Parathyroid adenoma (tissue), 2 donors: ENCODE measurements around the gene LILRB2.
A peak's percentile ranks its signal among the peaks of the same experiment; 100 is the strongest.

Source experiments
- H2AFZ ChIP-seq: fragments of 300-600 bp; sonication (generic); one replicate; pipeline ENCODE4 v1.7.0; 2017; ENCODE audit warnings: antibody characterized with exemption, mild to moderate bottlenecking
- H3K27ac ChIP-seq: fragments of 300-600 bp; sonication (generic); one replicate; pipeline ENCODE4 v1.7.0; 2017
- H3K27me3 ChIP-seq: fragments of 300-600 bp; sonication (generic); one replicate; pipeline ENCODE4 v1.7.0; 2017; ENCODE audit warnings: low read length; ENCODE audit not compliant: control insufficient read depth, insufficient read depth
- H3K36me3 ChIP-seq: fragments of 300-600 bp; sonication (generic); one replicate; pipeline ENCODE4 v1.7.0; 2017; ENCODE audit warnings: low read length; ENCODE audit not compliant: control insufficient read depth, insufficient read depth
- H3K4me1 ChIP-seq: fragments of 300-600 bp; sonication (generic); one replicate; pipeline ENCODE4 v1.7.0; 2017; ENCODE audit warnings: control low read depth
- H3K4me2 ChIP-seq: fragments of 300-600 bp; sonication (generic); one replicate; pipeline ENCODE4 v1.7.0; 2017; ENCODE audit warnings: low read length
- H3K4me3 ChIP-seq: fragments of 300-600 bp; sonication (generic); one replicate; pipeline ENCODE4 v1.7.0; 2017; ENCODE audit warnings: low read depth, low read length
- H3K79me2 ChIP-seq: fragments of 300-600 bp; sonication (generic); one replicate; pipeline ENCODE4 v1.7.0; 2017; ENCODE audit warnings: control low read depth
- H3K9ac ChIP-seq: fragments of 300-600 bp; sonication (generic); one replicate; pipeline ENCODE4 v1.7.0; 2017; ENCODE audit warnings: mild to moderate bottlenecking
- H3K9me3 ChIP-seq: fragments of 300-600 bp; sonication (generic); one replicate; pipeline ENCODE4 v1.7.0; 2017; ENCODE audit warnings: low read length; ENCODE audit not compliant: control insufficient read depth
- CTCF ChIP-seq: fragments of 300-600 bp; sonication (generic); IDR thresholded peaks from one replicate; pipeline ENCODE4 v1.7.0; 2017; ENCODE audit warnings: antibody characterized with exemption, mild to moderate bottlenecking
- donor health status: primary hyperparathyroidism.

LILRB2 gene

DNA sequence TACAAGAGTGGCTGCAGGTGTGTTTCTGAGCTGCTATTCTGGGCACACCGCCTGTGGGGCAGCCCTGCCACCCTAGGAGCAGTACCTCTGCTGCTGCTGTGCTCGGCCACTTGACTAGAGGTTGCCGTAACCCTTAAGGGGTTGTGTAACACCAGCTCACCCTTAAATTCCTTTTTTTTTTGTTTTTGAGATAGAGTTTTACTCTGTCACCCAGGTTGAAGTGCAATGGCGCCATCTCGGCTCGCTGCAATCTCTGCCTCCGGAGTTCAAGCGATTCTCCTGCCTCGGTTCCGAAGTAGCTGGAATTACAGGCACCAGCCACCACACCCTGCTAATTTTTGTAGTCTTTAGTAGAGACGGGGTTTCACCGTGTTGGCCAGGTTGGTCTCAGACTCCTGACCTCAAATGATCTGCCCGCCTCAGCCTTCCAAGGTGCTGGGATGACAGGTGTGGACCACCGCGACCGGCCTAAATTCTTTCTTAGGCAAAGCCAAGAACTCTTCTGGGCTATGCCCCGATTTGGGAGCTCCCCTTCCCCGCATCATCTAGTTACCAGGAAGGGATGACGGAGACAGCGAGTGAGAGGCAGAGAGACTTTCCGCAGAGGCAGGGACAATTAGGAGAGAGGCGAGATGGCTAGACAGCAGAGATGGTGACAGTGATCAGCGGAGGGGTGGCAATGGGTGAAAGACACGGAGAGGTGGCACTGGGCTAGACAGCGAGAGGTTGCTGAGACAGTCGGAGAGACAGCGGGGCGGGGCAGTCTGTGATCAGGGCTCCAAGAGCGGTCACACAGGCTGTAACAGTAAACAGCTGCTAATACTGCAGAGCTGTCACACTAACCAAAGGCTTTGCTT, 36.4 kb upstream of the LILRB2 start:
- Histone ChIP-seq H3K9ac (no peak overlapping the region), H3K9me3 (no peaks in the 10 kb centered on the region), H3K4me3 (no peak overlapping the region), H2AFZ (peak overlapping the region; percentile 59), H3K4me2 (no peak overlapping the region), H3K27ac (no peak overlapping the region), H3K4me1 (no peaks in the 10 kb centered on the region), H3K27me3 (peaks cover 6% of the 10 kb centered on the region), H3K36me3 (no peaks in the 10 kb centered on the region), H3K79me2 (no peaks in the 10 kb centered on the region)
- no peak for TF ChIP-seq CTCF

DNA sequence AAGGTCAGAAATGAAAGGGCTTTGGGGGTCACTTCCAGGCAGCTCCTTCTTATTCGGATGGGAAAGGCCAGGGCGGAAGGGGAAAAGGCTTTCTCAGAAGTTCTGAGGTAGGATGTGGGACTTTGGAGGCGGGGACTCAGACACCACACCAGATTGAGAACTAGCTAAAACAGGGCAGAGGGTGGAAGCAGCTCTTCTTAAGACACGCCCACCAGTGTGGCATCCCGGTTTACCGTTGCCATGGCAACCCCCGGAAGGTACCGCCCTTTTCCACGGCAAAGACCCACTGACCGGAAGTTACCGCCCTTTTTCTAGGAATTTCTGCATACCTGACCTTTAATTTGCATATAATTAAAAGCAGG, 35.8 kb upstream of the LILRB2 start:
- H2AFZ ChIP-seq, result peak overlapping the region; percentile 59
- H3K79me2 ChIP-seq, result no peaks in the 10 kb centered on the region
- no peaks in the 10 kb centered on the region for H3K9me3 ChIP-seq
- no peak overlapping the region for H3K27ac ChIP-seq
- no peak overlapping the region for H3K4me3 ChIP-seq
- H3K4me1 ChIP-seq, result no peaks in the 10 kb centered on the region
- no peaks in the 10 kb centered on the region for H3K36me3 ChIP-seq
- H3K9ac ChIP-seq, result no peak overlapping the region
- TF ChIP-seq CTCF, result no peak
- H3K27me3 ChIP-seq, result peaks cover 6% of the 10 kb centered on the region
- no peak overlapping the region for H3K4me2 ChIP-seq

DNA sequence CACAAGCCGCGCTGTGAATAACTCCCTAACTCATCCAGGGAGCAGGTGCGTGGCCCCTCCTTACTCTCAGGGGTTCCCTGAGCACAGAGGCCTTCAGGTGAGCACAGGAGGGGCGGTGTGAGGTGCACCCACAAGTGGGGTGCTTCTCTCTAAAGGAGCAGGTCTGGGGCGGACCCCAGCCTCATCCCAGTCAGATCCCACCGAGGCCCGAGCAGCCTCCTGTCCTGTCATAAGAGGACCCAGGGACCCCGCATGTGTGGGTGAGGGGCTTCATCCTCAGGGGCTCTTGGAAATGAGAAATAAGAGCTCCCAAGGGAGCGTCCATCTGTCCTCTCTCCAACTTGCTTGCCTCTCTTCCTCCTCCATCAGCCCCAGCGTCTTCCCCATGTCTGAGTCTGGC, 35.0 kb upstream of the LILRB2 start:
- H3K27ac ChIP-seq, result no peak overlapping the region
- no peaks in the 10 kb centered on the region for H3K9me3 ChIP-seq
- no peak overlapping the region for H3K9ac ChIP-seq
- no peaks in the 10 kb centered on the region for H3K79me2 ChIP-seq
- H3K36me3 ChIP-seq, result no peaks in the 10 kb centered on the region
- H3K4me3 ChIP-seq, result no peak overlapping the region
- peaks cover 6% of the 10 kb centered on the region for H3K27me3 ChIP-seq
- H3K4me2 ChIP-seq, result no peak overlapping the region
- no peak for TF ChIP-seq CTCF
- H3K4me1 ChIP-seq, result no peaks in the 10 kb centered on the region
- H2AFZ ChIP-seq, result no peak overlapping the region

DNA sequence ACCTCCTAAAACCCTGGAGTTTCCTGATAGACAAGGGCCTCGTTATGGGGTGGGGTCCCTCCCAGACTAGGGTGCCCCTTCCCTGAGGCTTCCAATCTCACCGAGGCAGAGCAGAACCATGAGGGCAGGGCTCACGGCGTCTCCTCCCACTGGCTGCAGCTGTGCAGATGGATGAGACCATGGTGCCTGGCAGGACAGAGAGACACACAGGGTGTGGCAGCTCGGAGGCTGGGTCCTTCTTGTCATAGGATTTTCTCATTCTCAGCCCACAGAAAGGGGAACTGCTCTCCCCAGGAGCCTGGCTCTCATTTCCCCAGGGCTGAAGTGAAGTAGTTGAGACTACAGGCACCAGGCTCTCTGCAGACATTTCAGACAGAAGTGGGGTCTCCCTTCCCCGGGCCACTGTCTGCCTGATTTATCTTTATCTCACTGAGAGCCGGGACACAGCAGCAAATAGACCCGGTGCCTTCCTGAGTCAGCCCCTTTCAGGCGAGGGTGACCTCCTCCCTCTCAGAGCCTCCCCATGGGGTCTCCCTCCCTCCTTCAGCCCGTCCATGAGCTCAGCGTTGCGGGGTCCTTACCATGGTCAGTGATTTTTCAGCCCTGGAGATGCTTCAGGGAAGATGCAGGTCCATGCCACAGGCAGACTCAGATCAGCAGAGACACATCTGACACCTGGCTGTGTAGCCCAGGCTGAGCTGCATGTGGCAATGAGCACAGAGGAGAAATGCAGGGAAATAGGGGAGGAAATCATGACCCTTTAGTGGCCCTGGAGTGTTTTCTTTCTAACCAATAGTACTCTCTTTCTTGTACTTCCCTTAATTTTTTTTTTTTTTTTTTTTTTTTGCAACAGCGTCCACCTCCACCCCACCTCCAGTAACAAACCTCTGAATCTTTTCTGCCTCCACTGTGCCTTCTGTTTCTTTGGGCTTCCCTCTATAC, 31.8 kb upstream of the LILRB2 start, which contains the start of gene LILRA5:
TSS of gene LILRA5 (minus strand) at position 731 of the 942 bp plus-strand sequence. CDS start at position 584, 147 bp downstream.
- H2AFZ ChIP-seq, result no peak within 1 kb of the TSS
- peaks cover 6% of the 10 kb centered on the region for H3K27me3 ChIP-seq
- H3K79me2 ChIP-seq, result no peaks in the 10 kb centered on the region
- no peaks in the 10 kb centered on the region for H3K36me3 ChIP-seq
- no peak for TF ChIP-seq CTCF
- H3K4me2 ChIP-seq, result no peak within 1 kb of the TSS
- no peaks in the 10 kb centered on the region for H3K4me1 ChIP-seq
- H3K27ac ChIP-seq, result no peak within 1 kb of the TSS
- no peaks in the 10 kb centered on the region for H3K9me3 ChIP-seq
- H3K4me3 ChIP-seq, result no peak within 1 kb of the TSS
- no peak within 1 kb of the TSS for H3K9ac ChIP-seq
